Bone marrow (tissue), 2 donors: ENCODE results near the gene C1orf115.
"Not testable (repeated sequence)": the region's sequence is repeated elsewhere in the genome, so short reads cannot be mapped to it uniquely, and the experiment has no call there.

Experiments
- DNase-seq, 2 donors: peaks; one replicate each; lab custom pipeline; 2025; lab: John Stamatoyannopoulos, UW

C1orf115 gene

GRCh38 chr1:220726634-220727033 lies 36.5 kb downstream of the C1orf115 start:
- DNase-seq: no peak

GRCh38 chr1:220727519-220727918 lies 37.4 kb downstream of the C1orf115 start:
- DNase-seq: no peak

DNA sequence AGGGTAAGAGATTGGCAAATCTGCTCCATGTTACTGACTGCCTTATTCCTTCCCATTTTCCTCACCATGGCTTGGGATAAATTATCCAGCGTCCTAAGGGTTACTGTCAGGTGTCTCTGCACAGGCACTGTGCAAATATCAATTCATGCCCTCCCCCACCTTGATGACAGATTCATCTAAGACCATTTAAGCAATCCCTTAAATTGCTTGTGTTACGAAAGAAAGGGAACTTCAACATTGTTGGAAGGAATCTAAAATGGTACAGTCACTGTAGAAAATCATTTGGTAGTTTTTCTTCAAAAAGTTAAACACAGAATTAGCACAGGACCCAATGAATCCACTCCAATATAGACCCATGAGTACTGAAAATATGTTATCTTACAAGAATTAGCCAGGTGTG lies 40.3 kb downstream of the C1orf115 start:
- no peak for DNase-seq

DNA sequence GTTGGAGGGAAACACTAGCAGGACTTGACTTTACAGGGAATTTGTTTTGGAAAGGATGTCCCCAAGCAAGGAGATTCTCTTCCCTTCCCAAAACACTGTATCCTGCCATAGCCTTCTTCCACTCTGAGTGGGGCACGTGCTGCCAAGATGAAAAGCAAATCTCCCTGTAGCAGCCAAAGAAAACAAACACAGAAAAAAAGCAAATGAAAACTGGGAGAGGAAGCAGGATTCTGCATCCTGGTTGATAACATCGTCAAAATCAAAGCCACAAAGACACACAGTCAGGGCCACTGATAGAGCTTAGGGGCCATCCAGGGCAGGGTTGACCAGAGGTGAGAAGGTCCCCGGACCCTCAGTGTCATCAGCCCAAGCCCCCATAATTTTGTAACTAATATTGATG lies 42.0 kb downstream of the C1orf115 start:
- no peak for DNase-seq

- no peak for DNase-seq
These were observed 42.5 kb downstream of the C1orf115 start for GRCh38 chr1:220732621-220733020.

DNA sequence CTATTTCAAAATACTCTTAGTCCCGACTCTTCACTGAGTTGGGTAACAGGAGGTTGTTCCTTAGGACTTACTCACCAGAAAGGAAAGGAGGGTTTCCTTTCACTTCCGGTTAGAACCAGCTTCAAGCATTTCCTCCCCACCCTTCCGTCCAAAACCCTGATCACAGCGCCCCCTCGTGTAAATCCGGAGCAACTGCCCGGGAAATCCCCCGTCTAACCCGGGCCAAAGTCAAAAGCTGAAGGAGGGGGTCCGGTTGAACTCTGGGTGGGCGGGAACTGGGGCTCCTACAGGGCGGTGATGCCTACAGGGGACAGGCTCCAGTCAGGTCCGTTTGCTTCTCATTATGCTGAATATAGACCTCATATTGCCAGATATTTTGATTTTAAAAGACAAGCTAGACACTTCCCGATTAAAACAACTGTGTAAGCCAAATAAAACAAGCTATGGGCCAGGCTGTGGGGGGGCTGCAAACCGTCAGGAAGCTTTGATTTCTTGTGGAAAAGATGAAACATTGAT lies 43.0 kb downstream of the C1orf115 start:
- peak; percentile 60 to 64 for DNase-seq

DNA sequence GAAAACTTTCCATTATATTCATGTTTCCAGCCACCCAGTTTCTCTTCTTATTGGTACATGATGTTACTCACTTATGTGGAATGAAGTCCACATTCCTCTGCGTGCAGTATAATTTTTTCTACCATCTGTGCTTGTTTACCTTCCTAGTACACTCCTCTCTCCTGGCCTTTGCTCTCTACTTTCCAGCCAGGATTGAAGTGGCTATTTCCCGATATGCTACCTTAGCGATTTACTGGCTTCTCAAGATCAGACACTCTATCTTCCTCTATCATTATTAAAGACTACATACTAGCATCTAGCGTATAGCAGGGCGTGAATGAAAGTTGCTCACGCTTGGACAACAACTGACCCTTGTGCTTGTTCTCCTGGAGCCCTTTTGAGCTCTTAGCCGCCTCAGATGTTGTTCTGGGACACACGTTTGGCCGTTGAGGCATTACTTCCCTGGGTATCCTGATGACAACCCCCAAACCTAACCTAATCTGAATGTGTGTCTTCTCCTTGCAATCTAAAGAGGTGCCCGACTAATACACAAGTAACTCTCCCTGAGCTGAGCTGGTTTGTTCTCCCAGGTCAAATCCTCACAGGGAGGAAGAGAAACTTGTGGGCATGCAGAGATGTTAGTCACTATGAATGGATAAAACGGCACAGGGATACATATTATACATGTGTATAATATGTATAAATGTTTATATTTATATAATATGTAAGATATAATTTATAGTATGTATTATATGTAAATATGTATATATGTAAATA lies 44.6 kb downstream of the C1orf115 start:
- DNase-seq: no peak

- not testable (repeated sequence) for DNase-seq
These were observed 46.1 kb downstream of the C1orf115 start for GRCh38 chr1:220736283-220736682.

- DNase-seq: no peak
These were observed 51.2 kb downstream of the C1orf115 start for GRCh38 chr1:220741349-220741748.

DNA sequence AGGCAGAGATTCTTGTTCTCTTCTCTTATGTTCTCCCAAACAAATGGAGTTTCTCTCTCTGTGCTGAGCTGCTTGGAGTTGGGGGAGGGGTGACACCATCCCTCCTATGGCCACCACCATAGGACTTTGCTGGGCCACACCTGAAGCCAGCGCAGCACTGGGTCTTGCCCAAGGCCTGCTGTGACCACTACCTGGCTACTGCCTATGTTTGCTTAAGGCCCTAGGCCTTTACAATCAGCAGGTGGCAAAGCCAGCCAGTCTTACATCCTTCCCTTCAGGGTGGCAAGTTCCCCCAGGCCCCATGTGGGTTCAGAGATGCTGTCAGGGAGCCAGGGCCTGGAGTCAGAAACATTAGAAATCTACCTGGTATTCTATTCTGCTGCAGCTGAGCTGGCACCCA lies 51.7 kb downstream of the C1orf115 start:
- DNase-seq: no peak

DNA sequence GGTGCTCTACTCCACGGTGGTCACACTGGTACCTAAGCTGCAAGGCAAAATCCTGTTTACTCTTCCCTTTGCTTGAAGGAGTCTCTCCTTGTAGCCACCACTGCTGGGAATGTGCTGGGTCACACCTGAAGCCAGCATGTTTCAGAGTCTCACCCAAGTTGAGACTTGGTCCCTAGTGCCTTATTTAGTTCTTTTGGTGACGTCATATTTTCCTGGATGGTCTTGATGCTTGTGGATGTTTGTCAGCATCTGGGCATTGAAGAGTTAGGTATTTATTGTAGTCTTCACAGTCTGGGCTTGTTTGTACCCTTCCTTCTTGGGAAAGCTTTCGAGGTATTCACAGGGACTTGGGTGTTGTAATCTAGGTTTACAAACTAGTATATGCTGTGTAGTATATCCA lies 52.4 kb downstream of the C1orf115 start:
- DNase-seq: no peak

- DNase-seq: no peak
These were observed 56.7 kb downstream of the C1orf115 start for GRCh38 chr1:220746851-220747250.

DNA sequence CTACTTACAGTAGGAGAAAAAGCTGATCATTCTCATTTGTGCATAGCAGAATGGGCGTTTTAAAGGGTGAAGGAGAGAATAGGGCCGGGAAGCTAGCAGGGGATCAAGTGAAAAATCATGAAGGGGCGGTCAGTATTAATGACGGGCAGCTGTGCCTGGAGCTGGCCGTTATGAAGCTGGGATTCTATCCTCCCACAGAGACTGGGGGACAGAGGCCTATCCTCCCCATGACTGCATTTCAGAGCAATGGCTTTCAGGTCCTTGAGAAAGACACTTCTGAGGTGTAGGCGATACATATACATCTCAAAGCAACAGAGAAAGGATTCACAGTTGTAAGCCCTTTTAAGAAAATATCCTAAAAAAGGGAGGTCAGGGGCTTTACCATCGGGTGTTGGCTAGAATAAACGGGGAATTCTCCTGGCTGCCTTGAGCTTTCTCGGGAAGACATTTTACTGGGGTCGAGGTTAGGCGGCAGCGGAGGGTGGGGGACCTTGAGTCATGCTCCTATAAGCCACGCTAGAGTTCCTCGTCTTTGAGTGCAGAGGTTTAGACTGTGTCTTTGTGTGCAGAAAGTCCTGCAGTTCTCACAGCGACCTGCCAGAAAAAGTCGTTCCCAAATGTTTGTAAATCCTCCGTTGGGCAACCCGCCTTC lies 57.4 kb downstream of the C1orf115 start:
- DNase-seq: no peak

DNA sequence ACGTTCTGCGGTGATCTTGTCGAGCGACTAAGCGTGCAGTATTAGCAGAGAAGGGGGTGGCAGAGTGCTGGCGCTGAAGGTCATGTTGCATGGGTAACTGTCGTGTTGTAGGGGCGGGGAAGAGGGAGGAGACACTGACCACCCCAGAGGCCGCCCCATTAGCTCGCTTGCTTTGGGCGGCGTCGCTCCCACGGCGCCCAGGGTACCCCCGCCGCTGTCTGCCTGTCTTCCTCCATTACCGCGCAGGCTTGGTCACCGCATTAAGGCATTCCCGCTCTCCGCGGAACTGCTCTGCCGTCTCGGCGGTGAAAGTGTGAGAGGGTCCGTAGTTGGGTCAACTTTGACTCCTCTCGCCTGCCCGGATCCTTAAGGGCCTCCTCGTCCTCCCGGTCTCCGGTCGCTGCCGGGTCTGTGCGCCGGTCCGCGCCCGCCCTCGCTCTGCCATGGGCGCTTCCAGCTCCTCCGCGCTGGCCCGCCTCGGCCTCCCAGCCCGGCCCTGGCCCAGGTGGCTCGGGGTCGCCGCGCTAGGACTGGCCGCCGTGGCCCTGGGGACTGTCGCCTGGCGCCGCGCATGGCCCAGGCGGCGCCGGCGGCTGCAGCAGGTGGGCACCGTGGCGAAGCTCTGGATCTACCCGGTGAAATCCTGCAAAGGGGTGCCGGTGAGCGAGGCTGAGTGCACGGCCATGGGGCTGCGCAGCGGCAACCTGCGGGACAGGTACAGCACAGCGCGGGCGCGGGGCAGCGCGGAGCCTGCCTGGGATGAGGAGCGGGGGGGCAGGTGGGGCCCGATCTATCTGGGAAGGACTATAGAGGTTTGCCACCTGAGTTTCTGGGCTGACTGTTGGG lies 58.1 kb downstream of the C1orf115 start, which contains the start of gene MTARC2:
Gene MTARC2, plus strand, starts transcription at position 234 of the 846 bp plus-strand sequence. Its CDS starts 210 bp downstream, at position 444.
- DNase-seq: peak in 1 of 2 donors; percentile 16
